Erythroblast (primary cell): Measurements from ENCODE around the gene DPYSL3.

ENCODE experiments used
- GATA1 ChIP-seq: IDR thresholded peaks from 2 replicates; pipeline ENCODE4 v1.6.1; 2011; ENCODE audit warnings: low read depth, mild to moderate bottlenecking, control low read depth, low read length, moderate library complexity
- POLR2A ChIP-seq: IDR thresholded peaks from 2 replicates; pipeline ENCODE4 v1.6.1; 2011; ENCODE audit warnings: mild to moderate bottlenecking, low read length

- TF ChIP-seq POLR2A, result no peak
- no peak for TF ChIP-seq GATA1
Observed at GRCh38 chr5:147361441-147362175, 148.3 kb downstream of the DPYSL3 start.
